ENCODE results near the gene SORL1-AS1.

Gene SORL1-AS1

GRCh38 chr11:121488170-121488569 lies 35.4 kb upstream of the SORL1-AS1 start:
- Histone ChIP-seq H3K36me3 (ENCODE audit: insufficient read depth in 1 of 2, low read depth in 1 of 2) (no peaks in the 10 kb centered on the region), H3K4me3 (no peak overlapping the region), H3K9me3 (no peaks in the 10 kb centered on the region), H3K27ac (no peak overlapping the region), H3K4me1 (no peaks in the 10 kb centered on the region), H3K27me3 (ENCODE audit: insufficient read depth in 3 of 3, low read length in 2 of 3) (no peaks in the 10 kb centered on the region)
- ATAC-seq = peak in 2 of 4 donors; percentile 37 to 73
- no peak for DNase-seq
- intact Hi-C loops (cut with DNase I) = no loop called here
- WGBS, 3 donors = 44 to 56% (median 46%) methylated on average over 2 of the region's 2 CpGs
- TF ChIP-seq CTCF (IDR thresholded peaks at IDR 0.05) = no peak

- H3K27ac ChIP-seq = no peak overlapping the region
- no peak overlapping the region for H3K4me3 ChIP-seq
- H3K36me3 ChIP-seq (ENCODE audit: insufficient read depth in 1 of 2, low read depth in 1 of 2) = no peaks in the 10 kb centered on the region
- no peaks in the 10 kb centered on the region for H3K27me3 ChIP-seq (ENCODE audit: insufficient read depth in 3 of 3, low read length in 2 of 3)
- ATAC-seq = no peak
- intact Hi-C loops (cut with DNase I) = no loop called here
- no peaks in the 10 kb centered on the region for H3K4me1 ChIP-seq
- H3K9me3 ChIP-seq = no peaks in the 10 kb centered on the region
- DNase-seq = no peak
- 67 to 70% (median 68%) methylated on average over 6 of the region's 6 CpGs for WGBS, 3 donors
- no peak for TF ChIP-seq CTCF (IDR thresholded peaks at IDR 0.05)
Measured at GRCh38 chr11:121487191-121487590, 34.4 kb upstream of the SORL1-AS1 start.

GRCh38 chr11:121486054-121486453 lies 33.3 kb upstream of the SORL1-AS1 start:
- intact Hi-C loops (cut with DNase I) = no loop called here
- Histone ChIP-seq H3K36me3 (ENCODE audit: insufficient read depth in 1 of 2, low read depth in 1 of 2) (no peaks in the 10 kb centered on the region), H3K27ac (no peak overlapping the region), H3K4me3 (no peak overlapping the region), H3K9me3 (no peaks in the 10 kb centered on the region), H3K27me3 (ENCODE audit: insufficient read depth in 3 of 3, low read length in 2 of 3) (no peaks in the 10 kb centered on the region), H3K4me1 (no peaks in the 10 kb centered on the region)
- no peak for TF ChIP-seq CTCF (IDR thresholded peaks at IDR 0.05)
- ATAC-seq (no peak), DNase-seq (no peak)
- WGBS, 3 donors = 81 to 92% (median 90%) methylated on average over 5 of the region's 5 CpGs

GRCh38 chr11:121485216-121485615 lies 32.4 kb upstream of the SORL1-AS1 start:
- Histone ChIP-seq H3K27ac (no peak overlapping the region), H3K36me3 (ENCODE audit: insufficient read depth in 1 of 2, low read depth in 1 of 2) (no peaks in the 10 kb centered on the region), H3K4me3 (no peak overlapping the region), H3K9me3 (no peaks in the 10 kb centered on the region), H3K4me1 (no peaks in the 10 kb centered on the region), H3K27me3 (ENCODE audit: insufficient read depth in 3 of 3, low read length in 2 of 3) (no peaks in the 10 kb centered on the region)
- intact Hi-C loops (cut with DNase I) = no loop called here
- TF ChIP-seq CTCF (IDR thresholded peaks at IDR 0.05) = no peak
- 84 to 87% (median 85%) methylated on average over 7 of the region's 7 CpGs for WGBS, 3 donors
- ATAC-seq (no peak), DNase-seq (no peak)

GRCh38 chr11:121483805-121484480 lies 31.2 kb upstream of the SORL1-AS1 start:
- DNase-seq (no peak), ATAC-seq (no peak)
- Histone ChIP-seq H3K27ac (no peak overlapping the region), H3K9me3 (no peaks in the 10 kb centered on the region), H3K4me3 (no peak overlapping the region), H3K4me1 (no peaks in the 10 kb centered on the region), H3K27me3 (ENCODE audit: insufficient read depth in 3 of 3, low read length in 2 of 3) (no peaks in the 10 kb centered on the region), H3K36me3 (ENCODE audit: insufficient read depth in 1 of 2, low read depth in 1 of 2) (no peaks in the 10 kb centered on the region)
- 83 to 86% (median 85%) methylated on average over 4 of the region's 4 CpGs for WGBS, 3 donors
- no peak for TF ChIP-seq CTCF (IDR thresholded peaks at IDR 0.05)
- intact Hi-C loops (cut with DNase I) = no loop called here
